HFFc6 (cell line): ENCODE results near the gene AGAP4. TPM values are rescaled to one million over a fixed set of nuclear protein-coding genes. Genes with fewer than 3 reads are reported as not detected.
"Not testable (repeated sequence)": the region's sequence is repeated elsewhere in the genome, so short reads cannot be mapped to it uniquely, and the experiment has no call there.

Experiments
- DNase-seq: peaks from one replicate; pipeline ENCODE4 v3.0.0-alpha.2; 2018
- H3K27ac Mint-ChIP-seq: 2 replicates; pipeline ENCODE4 v1.8.0; 2020; ENCODE audit warnings: mild to moderate bottlenecking, mixed read lengths
- H3K27me3 Mint-ChIP-seq: 2 replicates; pipeline ENCODE4 v1.8.0; 2021; ENCODE audit warnings: mild to moderate bottlenecking, moderate library complexity, mixed read lengths; ENCODE audit not compliant: insufficient read depth
- H3K36me3 Mint-ChIP-seq: 2 replicates; pipeline ENCODE4 v1.8.0; 2021; ENCODE audit warnings: low read depth, mixed read lengths
- H3K4me1 Mint-ChIP-seq: 2 replicates; pipeline ENCODE4 v1.8.0; 2020; ENCODE audit warnings: low read depth, mixed read lengths
- H3K4me3 Mint-ChIP-seq: 2 replicates; pipeline ENCODE4 v1.8.0; 2020; ENCODE audit warnings: mild to moderate bottlenecking, moderate library complexity, mixed read lengths
- H3K9me3 Mint-ChIP-seq: 2 replicates; pipeline ENCODE4 v1.8.0; 2020; ENCODE audit warnings: mild to moderate bottlenecking, mixed read lengths
- CTCF ChIP-seq: fragments of 200-600 bp; sonication (generic); IDR thresholded peaks from 2 replicates; pipeline ENCODE4 v1.5.0; 2021; ENCODE audit warnings: antibody characterized with exemption, mild to moderate bottlenecking
- total RNA-seq, 6 experiments: library from RNA; stranded (reverse); fragmentation: NEBNext Ultra II Directional; extraction: Animal tissue kit (Norgen Biotek cat#: 25700); gene quantifications; 2 replicates in 1 of 6; 3 replicates in 5 of 6; pipeline ENCODE4 v1.2.3, GENCODE V29; 2021

AGAP4 gene
- total RNA-seq, 6 experiments from 2014 or later: 3.5 to 7.4 (median 5.1) TPM

GRCh38 chr10:45819552-45819951 is 27.7 kb downstream of the AGAP4 start:
- H3K36me3 Mint-ChIP-seq: no peaks in the 10 kb centered on the region
- H3K27me3 Mint-ChIP-seq: peaks cover 3% of the 10 kb centered on the region
- no peak for TF ChIP-seq CTCF
- no peak overlapping the region for H3K4me3 Mint-ChIP-seq
- H3K4me1 Mint-ChIP-seq: peaks cover 5% of the 10 kb centered on the region
- H3K9me3 Mint-ChIP-seq: no peaks in the 10 kb centered on the region
- no peak for DNase-seq
- H3K27ac Mint-ChIP-seq: no peak overlapping the region

- peaks cover 10% of the 10 kb centered on the region for H3K4me1 Mint-ChIP-seq
- no peak overlapping the region for H3K4me3 Mint-ChIP-seq
- no peaks in the 10 kb centered on the region for H3K36me3 Mint-ChIP-seq
- TF ChIP-seq CTCF: no peak
- peaks cover 3% of the 10 kb centered on the region for H3K27me3 Mint-ChIP-seq
- no peak overlapping the region for H3K27ac Mint-ChIP-seq
- DNase-seq: no peak
- H3K9me3 Mint-ChIP-seq: no peaks in the 10 kb centered on the region
Observed at GRCh38 chr10:45817912-45818311, 29.4 kb downstream of the AGAP4 start.

- no peak for DNase-seq
- Mint-ChIP-seq H3K36me3 (no peaks in the 10 kb centered on the region), H3K27me3 (peaks cover 3% of the 10 kb centered on the region), H3K27ac (no peak overlapping the region), H3K4me1 (peaks cover 10% of the 10 kb centered on the region), H3K4me3 (no peak overlapping the region), H3K9me3 (no peaks in the 10 kb centered on the region)
- TF ChIP-seq CTCF: no peak
Observed at GRCh38 chr10:45817130-45817859, 30.0 kb downstream of the AGAP4 start.

- H3K27me3 Mint-ChIP-seq, H3K9me3 Mint-ChIP-seq, H3K36me3 Mint-ChIP-seq, DNase-seq, H3K27ac Mint-ChIP-seq, H3K4me3 Mint-ChIP-seq, H3K4me1 Mint-ChIP-seq: not testable (repeated sequence)
Observed at GRCh38 chr10:45814146-45814545, 33.2 kb downstream of the AGAP4 start.

GRCh38 chr10:45812959-45813358 is 34.3 kb downstream of the AGAP4 start:
- DNase-seq, H3K4me1 Mint-ChIP-seq, H3K27me3 Mint-ChIP-seq, H3K9me3 Mint-ChIP-seq, H3K4me3 Mint-ChIP-seq, H3K27ac Mint-ChIP-seq, H3K36me3 Mint-ChIP-seq: not testable (repeated sequence)

GRCh38 chr10:45811075-45811474 is 36.2 kb downstream of the AGAP4 start:
- no peak for TF ChIP-seq CTCF
- H3K27me3 Mint-ChIP-seq: peaks cover 3% of the 10 kb centered on the region; the same call in 1 of the 2 replicates
- H3K9me3 Mint-ChIP-seq: no peaks in the 10 kb centered on the region
- H3K4me1 Mint-ChIP-seq: peaks cover 6% of the 10 kb centered on the region
- no peak overlapping the region for H3K4me3 Mint-ChIP-seq
- DNase-seq: no peak
- H3K36me3 Mint-ChIP-seq: no peaks in the 10 kb centered on the region
- H3K27ac Mint-ChIP-seq: no peak overlapping the region
